Measurements from ENCODE around the gene MYBPC2.

Gene MYBPC2

DNA sequence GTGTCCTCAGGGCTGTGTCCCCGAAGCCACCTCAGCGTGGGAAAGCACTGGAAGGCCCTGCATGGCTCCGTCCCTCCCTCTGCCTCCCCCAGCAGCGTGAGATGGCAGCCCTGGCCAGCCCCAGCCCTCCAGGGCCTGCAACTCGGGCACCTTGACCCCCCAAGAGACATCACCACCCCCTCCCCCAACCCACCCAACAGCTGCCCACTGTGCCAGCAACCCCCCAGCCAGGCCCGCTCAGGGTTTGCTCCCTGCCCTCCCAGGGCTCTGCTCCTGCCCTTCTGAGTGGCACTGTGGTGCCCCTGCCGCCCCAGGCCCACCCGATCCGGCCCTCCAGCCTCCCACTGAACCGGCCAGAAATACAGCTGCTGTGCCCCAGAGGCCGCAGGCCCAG lies 82.5 kb downstream of the MYBPC2 start:
- Histone ChIP-seq H3K4me1 (peaks cover 0 to 11% (median 10%) of the 10 kb centered on the region in 4 donors), H3K4me3 (no peak overlapping the region), H3K27me3 (no peaks in the 10 kb centered on the region), H3K27ac (no peak overlapping the region), H3K9me3 (no peaks in the 10 kb centered on the region), H3K36me3 (peaks cover 8 to 19% (median 11%) of the 10 kb centered on the region in 3 donors)
- no peak for TF ChIP-seq CTCF (IDR thresholded peaks at IDR 0.05)
- DNase-seq = no peak
- intact Hi-C loops (cut with DNase I; ENCODE audit: low total_unique reads) = no loop called here

All from tibial artery (tissue), 4 donors.